ENCODE results near the gene GPR153.

GPR153 gene

GRCh38 chr1:6198646-6199297 is 62.1 kb downstream of the GPR153 start:
- DNase-seq, result peak; percentile 44

DNA sequence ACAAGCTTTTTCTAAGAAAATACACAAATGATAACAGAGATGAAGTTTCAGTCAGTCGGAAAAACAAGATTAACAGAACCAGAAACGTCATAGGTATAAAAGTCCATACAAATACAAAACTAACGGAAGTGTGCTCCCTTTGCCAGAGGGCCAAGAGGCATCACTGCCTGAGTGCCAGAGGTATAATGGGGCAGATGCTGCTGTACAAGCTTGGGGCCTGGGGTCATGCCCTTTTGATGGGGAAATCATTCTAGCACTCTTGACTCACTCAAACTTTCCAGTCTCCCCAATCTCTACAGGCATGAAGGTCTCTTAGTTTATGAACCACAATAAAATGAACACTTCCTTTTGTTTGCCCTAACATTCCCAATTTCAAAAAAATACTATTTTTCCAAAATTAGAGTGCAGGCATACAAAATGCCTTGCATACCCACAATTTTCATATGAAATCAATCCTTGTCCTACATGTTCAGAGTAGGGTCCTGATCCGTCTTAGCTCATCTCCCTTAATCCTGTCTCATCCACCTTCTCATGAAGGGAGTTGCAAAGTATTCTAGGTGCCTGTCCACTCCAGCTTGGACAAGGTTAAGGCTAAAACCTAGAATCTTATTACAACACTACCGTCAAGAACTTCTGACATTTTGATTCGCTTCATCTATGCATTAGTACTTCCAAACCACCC is 63.0 kb downstream of the GPR153 start:
- no peak for DNase-seq

Measured in activated naive CD4-positive, alpha-beta T cell treated with Interleukin-2 at 50 U/mL for 16 hours (primary cell).